Osteoblast (primary cell): ENCODE results near the gene LRMDA. TPM values are rescaled to one million over a fixed set of nuclear protein-coding genes. Genes with fewer than 3 reads are reported as not detected.

Source experiments
- DNase-seq: peaks from one replicate; pipeline ENCODE4 v3.0.0; 2011; ENCODE audit warnings: low spot score, mixed read lengths; ENCODE audit not compliant: insufficient read length; ENCODE audit errors: missing footprints
- H2AFZ ChIP-seq: 2 replicates; pipeline ENCODE4 v1.6.0; 2011; ENCODE audit warnings: mild to moderate bottlenecking, low read length
- H3K27ac ChIP-seq: 2 replicates; pipeline ENCODE4 v1.5.1; 2011; ENCODE audit warnings: mild to moderate bottlenecking, low read depth, low read length, moderate library complexity
- H3K27me3 ChIP-seq: 2 replicates; pipeline ENCODE4 v1.6.0; 2012; ENCODE audit warnings: mild to moderate bottlenecking, control low read depth, inconsistent platforms, low read length, moderate library complexity; ENCODE audit not compliant: insufficient read depth
- H3K36me3 ChIP-seq: 2 replicates; pipeline ENCODE4 v1.5.1; 2011; ENCODE audit warnings: mild to moderate bottlenecking, low read length, control low read depth, moderate library complexity; ENCODE audit not compliant: insufficient read depth
- H3K4me1 ChIP-seq: 2 replicates; pipeline ENCODE4 v1.5.1; 2011; ENCODE audit warnings: mild to moderate bottlenecking, low read length, control low read depth, moderate library complexity; ENCODE audit not compliant: insufficient read depth
- H3K4me2 ChIP-seq: 2 replicates; pipeline ENCODE4 v1.6.0; 2011; ENCODE audit warnings: mild to moderate bottlenecking, low read length; ENCODE audit not compliant: insufficient read depth
- H3K4me3 ChIP-seq: fragments of 200-600 bp; sonication (generic); 3 replicates; pipeline ENCODE4 v1.5.1; 2012; ENCODE audit warnings: mild to moderate bottlenecking, low read length, inconsistent platforms; ENCODE audit not compliant: insufficient read depth
- H3K79me2 ChIP-seq: 2 replicates; pipeline ENCODE4 v1.6.0; 2012; ENCODE audit warnings: mild to moderate bottlenecking, low read length, control low read depth, inconsistent platforms; ENCODE audit not compliant: insufficient read depth
- H3K9me3 ChIP-seq: 2 replicates; pipeline ENCODE4 v1.5.1; 2011; ENCODE audit warnings: low read depth, low read length, control low read depth
- H4K20me1 ChIP-seq: 2 replicates; pipeline ENCODE4 v1.6.0; 2012; ENCODE audit warnings: mild to moderate bottlenecking, low read length, control low read depth; ENCODE audit not compliant: insufficient read depth
- total RNA-seq: library from RNA; depleted of rRNA; stranded (reverse); fragments of >200 nt; gene quantifications from 2 replicates; pipeline ENCODE4 v1.2.3, GENCODE V29; 2012
- TF ChIP-seq, protein P1 (sequence below): IDR thresholded peaks from 2 replicates; pipeline ENCODE4 v1.5.1; 2011; ENCODE audit warnings: mild to moderate bottlenecking, low read depth, low read length, moderate library complexity; ENCODE audit errors: extremely low read depth

The LRMDA gene
- total RNA-seq, 1 donor, result 18.5 TPM

DNA sequence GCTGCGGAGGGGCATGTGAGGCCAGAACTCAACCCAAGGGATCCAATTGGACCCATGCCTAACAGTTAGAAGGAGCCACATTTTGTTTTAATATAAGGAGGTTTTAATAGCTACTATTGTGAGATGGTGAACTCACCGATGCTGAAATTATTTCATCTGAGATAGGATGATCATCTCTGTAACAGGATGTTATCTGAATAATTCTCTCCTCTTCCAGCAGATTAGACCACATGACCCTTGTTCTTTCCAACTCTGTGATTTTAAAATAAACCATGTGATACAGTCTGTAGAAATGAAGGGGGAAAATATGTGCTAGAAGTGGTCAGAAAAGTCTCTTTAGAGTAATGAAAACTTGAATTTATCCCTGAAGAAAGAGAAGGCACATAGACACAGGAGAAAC lies 385.8 kb downstream of the LRMDA start:
- Histone ChIP-seq H3K27ac (no peak overlapping the region), H3K9me3 (no peaks in the 10 kb centered on the region), H2AFZ (no peak overlapping the region), H3K27me3 (no peaks in the 10 kb centered on the region), H4K20me1 (no peaks in the 10 kb centered on the region), H3K4me3 (no peak overlapping the region), H3K79me2 (no peaks in the 10 kb centered on the region), H3K4me2 (no peak overlapping the region), H3K36me3 (no peaks in the 10 kb centered on the region), H3K4me1 (no peaks in the 10 kb centered on the region)
- TF ChIP-seq, protein P1, sequence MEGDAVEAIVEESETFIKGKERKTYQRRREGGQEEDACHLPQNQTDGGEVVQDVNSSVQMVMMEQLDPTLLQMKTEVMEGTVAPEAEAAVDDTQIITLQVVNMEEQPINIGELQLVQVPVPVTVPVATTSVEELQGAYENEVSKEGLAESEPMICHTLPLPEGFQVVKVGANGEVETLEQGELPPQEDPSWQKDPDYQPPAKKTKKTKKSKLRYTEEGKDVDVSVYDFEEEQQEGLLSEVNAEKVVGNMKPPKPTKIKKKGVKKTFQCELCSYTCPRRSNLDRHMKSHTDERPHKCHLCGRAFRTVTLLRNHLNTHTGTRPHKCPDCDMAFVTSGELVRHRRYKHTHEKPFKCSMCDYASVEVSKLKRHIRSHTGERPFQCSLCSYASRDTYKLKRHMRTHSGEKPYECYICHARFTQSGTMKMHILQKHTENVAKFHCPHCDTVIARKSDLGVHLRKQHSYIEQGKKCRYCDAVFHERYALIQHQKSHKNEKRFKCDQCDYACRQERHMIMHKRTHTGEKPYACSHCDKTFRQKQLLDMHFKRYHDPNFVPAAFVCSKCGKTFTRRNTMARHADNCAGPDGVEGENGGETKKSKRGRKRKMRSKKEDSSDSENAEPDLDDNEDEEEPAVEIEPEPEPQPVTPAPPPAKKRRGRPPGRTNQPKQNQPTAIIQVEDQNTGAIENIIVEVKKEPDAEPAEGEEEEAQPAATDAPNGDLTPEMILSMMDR, result no peak
- DNase-seq, result no peak

DNA sequence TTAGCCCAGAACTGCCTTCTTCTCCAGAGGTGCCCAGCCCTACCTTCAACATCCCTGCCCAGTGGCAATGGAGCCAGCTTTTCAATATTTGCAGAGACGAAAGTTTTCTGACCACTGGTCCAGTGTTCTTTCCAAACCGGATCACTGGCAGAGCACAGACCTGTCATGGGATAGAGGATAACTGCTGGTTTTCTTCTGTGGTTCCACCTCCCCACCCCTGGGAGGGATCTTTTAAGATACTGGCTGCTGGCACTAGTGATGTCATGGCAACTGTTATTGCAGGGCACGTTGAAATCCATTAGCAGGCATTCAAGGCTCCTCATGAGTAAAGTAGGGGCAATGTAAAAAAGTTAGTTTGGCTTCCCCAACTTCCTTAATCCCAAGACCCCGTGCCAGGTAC lies 387.1 kb downstream of the LRMDA start:
- no peaks in the 10 kb centered on the region for H4K20me1 ChIP-seq
- no peak overlapping the region for H3K4me3 ChIP-seq
- H3K79me2 ChIP-seq, result no peaks in the 10 kb centered on the region
- DNase-seq, result no peak
- no peak overlapping the region for H3K4me2 ChIP-seq
- H2AFZ ChIP-seq, result no peak overlapping the region
- H3K27ac ChIP-seq, result no peak overlapping the region
- TF ChIP-seq, protein P1, result no peak
- no peaks in the 10 kb centered on the region for H3K36me3 ChIP-seq
- H3K27me3 ChIP-seq, result no peaks in the 10 kb centered on the region
- no peaks in the 10 kb centered on the region for H3K4me1 ChIP-seq
- no peaks in the 10 kb centered on the region for H3K9me3 ChIP-seq

DNA sequence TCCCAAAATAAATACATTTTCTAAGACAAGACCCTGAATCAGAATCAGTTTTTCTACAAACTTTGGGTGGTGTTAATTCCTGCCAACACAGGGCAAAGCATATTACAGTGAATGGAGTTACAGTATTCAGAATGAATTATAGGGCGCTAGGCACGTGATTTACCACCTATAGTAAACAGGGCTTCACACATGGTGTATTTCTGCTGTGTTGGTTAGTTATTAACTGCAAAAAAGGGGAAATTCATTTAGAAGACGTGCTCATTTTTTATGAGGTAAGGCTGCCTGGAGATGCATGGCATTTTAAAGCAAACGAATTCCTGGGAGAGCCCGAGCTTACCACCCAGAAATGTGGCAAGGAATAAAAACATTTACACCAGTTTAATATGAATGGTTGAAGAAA lies 393.8 kb downstream of the LRMDA start:
- DNase-seq, result no peak
- Histone ChIP-seq H3K27me3 (no peaks in the 10 kb centered on the region), H2AFZ (no peak overlapping the region), H4K20me1 (no peaks in the 10 kb centered on the region), H3K79me2 (no peaks in the 10 kb centered on the region), H3K4me3 (no peak overlapping the region), H3K4me1 (no peaks in the 10 kb centered on the region), H3K36me3 (no peaks in the 10 kb centered on the region), H3K4me2 (no peak overlapping the region), H3K9me3 (no peaks in the 10 kb centered on the region), H3K27ac (no peak overlapping the region)
- TF ChIP-seq, protein P1, result no peak

DNA sequence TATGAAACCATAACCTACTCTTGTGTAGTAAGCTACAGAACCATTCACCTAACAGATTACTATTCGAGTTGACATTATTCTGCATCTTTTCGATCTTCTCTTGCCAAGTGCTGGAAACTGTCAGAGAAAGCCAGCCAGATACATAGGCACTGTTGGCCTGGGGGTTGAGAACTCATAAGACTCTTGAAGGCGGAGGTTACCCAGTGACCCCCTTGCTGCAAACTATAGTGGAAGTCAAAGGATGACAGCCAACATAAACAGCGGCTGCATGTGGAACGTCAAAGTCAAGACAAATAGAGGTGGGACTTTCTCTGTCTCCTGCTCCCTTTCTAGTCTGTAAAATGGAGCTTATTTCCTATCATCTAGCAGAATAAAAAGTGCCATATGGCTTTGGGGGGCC lies 394.2 kb downstream of the LRMDA start:
- no peaks in the 10 kb centered on the region for H3K9me3 ChIP-seq
- H3K27me3 ChIP-seq, result no peaks in the 10 kb centered on the region
- H3K36me3 ChIP-seq, result no peaks in the 10 kb centered on the region
- TF ChIP-seq, protein P1, result no peak
- no peaks in the 10 kb centered on the region for H4K20me1 ChIP-seq
- no peaks in the 10 kb centered on the region for H3K4me1 ChIP-seq
- H2AFZ ChIP-seq, result no peak overlapping the region
- H3K27ac ChIP-seq, result no peak overlapping the region
- DNase-seq, result no peak
- H3K4me3 ChIP-seq, result no peak overlapping the region
- no peak overlapping the region for H3K4me2 ChIP-seq
- H3K79me2 ChIP-seq, result no peaks in the 10 kb centered on the region
